Measurements from ENCODE around the gene RIOK1.

Gene RIOK1

DNA sequence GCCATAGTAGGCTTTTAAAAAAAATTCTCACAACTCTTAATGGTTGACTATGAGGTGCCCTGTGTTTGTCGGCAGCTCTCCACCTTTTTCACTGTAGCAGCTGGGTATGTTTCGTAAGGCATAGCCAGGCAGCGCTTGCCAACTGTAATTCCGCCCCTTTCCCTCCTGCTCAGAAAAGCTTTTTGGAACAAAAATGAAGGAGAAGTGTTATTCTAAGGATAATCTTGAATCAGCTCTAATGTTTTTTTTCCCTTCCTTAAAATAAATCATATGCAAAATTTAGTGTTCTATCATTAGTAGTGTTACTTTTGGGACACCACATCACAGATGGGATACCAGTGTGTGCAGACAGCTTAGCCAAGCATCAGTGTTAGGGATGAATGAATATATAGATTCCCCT is 21.2 kb downstream of the RIOK1 start:
- DNase-seq (ENCODE audit: insufficient read length, low spot score) (no peak), FAIRE-seq (no peak)
- no peak for TF ChIP-seq CTCF (IDR thresholded peaks at IDR 0.05; ENCODE audit: insufficient read depth, missing control alignments)

GRCh38 chr6:7411328-7411727 is 21.7 kb downstream of the RIOK1 start:
- no peak for DNase-seq (ENCODE audit: insufficient read length, low spot score)
- TF ChIP-seq CTCF (IDR thresholded peaks at IDR 0.05; ENCODE audit: insufficient read depth, missing control alignments) = no peak
- no peak for FAIRE-seq

- no peak for FAIRE-seq
- no peak for DNase-seq (ENCODE audit: insufficient read length, low spot score)
- TF ChIP-seq CTCF (IDR thresholded peaks at IDR 0.05; ENCODE audit: insufficient read depth, missing control alignments) = no peak
Measured at GRCh38 chr6:7413151-7413823, 23.7 kb downstream of the RIOK1 start.

DNA sequence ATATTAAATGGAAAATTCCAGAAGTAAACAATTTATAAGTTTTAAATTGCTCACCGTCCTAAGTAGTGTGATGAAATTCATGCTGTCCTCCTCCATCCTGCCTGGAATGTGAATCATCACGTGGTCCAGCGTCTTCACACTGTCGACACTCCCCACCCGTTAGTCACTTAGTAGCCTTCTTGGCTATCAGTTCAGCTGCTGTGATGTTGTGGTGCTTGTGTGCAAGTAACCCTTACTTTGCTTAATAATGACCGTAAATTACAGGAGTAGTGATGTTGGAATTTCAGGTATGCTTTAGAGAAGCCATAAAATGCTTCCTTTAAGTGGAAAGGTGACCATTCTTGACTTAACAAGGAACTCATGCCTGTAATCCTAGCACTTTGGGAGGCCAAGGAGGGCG is 25.2 kb downstream of the RIOK1 start:
- TF ChIP-seq CTCF (IDR thresholded peaks at IDR 0.05; ENCODE audit: insufficient read depth, missing control alignments) = no peak
- DNase-seq (ENCODE audit: insufficient read length, low spot score) (no peak), FAIRE-seq (no peak)

DNA sequence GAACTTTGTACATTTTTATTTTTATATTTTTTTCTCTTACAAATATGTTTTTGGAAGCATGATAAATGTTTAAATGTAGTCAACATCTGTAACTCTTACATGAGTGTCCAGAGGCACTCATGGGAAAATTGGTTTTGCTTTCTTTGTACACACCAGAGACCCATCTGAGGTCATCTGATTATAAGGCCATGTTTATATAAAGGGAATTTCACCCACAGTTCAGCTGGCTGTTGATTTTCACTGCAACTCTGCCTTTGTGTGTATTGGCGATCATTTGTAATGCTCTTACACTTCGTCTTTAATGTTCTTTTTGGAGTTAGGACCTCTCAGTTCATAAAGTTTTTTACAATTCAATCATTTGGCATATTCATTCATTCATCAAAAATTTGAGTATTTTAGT is 28.1 kb downstream of the RIOK1 start:
- no peak for TF ChIP-seq CTCF (IDR thresholded peaks at IDR 0.05; ENCODE audit: insufficient read depth, missing control alignments)
- FAIRE-seq = no peak
- no peak for DNase-seq (ENCODE audit: insufficient read length, low spot score)

DNA sequence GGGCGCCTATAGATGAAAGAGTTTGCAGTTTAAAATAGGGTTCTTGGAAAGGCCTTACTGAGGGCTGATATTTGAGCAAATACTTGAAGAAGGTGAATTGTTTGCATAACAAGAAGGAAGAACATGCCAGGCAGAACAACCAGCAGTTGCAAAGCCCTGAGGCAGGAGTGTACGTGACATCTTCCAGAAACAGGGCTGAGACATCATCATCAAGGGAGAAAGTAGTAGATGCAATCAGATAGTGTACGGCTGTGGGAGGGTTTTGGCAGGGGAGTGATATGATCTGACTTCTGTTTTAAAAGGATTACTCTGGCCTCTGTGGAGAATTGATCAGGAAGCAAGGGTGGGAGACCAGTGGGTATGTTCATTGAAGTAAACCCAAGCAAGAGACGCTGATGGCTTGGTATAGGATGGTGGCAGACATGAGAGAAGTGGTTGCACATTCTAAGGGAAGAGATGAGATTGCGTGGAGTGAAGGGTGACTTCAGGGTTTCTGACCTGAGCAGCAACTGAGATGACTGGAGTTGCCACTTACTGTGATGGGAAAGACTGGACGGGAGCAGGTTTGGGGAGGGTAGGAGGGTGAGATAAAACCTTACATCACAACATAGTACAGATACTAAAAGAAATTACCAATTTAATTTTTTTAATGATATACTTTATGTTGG is 28.8 kb downstream of the RIOK1 start:
- no peak for TF ChIP-seq CTCF (IDR thresholded peaks at IDR 0.05; ENCODE audit: insufficient read depth, missing control alignments)
- FAIRE-seq (no peak), DNase-seq (ENCODE audit: insufficient read length, low spot score) (no peak)

DNA sequence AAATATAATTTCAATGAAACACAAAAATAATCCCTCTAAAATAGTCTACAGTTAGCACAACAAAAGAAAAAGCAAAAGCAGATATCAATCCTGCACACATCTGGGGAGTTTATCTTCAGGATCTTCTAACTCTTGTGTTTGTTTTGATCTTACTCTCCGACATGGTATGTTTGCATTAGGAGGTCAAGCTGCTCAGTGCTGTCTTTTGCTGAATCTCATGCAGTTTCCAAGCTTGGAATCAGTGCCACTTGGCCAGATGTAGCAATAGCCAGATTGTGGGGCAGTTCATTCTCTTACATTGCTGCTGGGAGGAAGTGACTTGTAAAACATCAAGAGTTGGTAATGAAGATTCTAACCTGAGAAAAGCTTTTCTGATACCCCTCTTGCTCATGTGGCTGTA is 29.5 kb downstream of the RIOK1 start:
- DNase-seq (ENCODE audit: insufficient read length, low spot score) (no peak), FAIRE-seq (no peak)
- no peak for TF ChIP-seq CTCF (IDR thresholded peaks at IDR 0.05; ENCODE audit: insufficient read depth, missing control alignments)

Data from D721Med (cell line).